Gastrocnemius medialis (tissue), 4 donors: ENCODE results near the gene IRX3.

Experiments used
- POLR2A ChIP-seq, 2 donors: fragments of 450-650 bp; IDR thresholded peaks; one replicate each; pipeline ENCODE4 v1.6.1; 2017; ENCODE audit warnings: antibody characterized with exemption in 2 of 2, mild to moderate bottlenecking in 2 of 2, moderate library complexity in 2 of 2
- TF ChIP-seq, protein P1 (sequence below), 5 experiments: fragments of 450-650 bp in 3 of 5; fragments of 200-600 bp in 2 of 5; sonication (generic) in 2 of 5; IDR thresholded peaks in 4 of 5; conservative IDR thresholded peaks in 1 of 5; 1 replicate in 4 of 5; 2 replicates in 1 of 5; pipeline ENCODE4 v1.5.1; 2016 to 2019; ENCODE audit warnings: antibody characterized with exemption in 5 of 5, mild to moderate bottlenecking in 3 of 5, moderate library complexity in 3 of 5

DNA sequence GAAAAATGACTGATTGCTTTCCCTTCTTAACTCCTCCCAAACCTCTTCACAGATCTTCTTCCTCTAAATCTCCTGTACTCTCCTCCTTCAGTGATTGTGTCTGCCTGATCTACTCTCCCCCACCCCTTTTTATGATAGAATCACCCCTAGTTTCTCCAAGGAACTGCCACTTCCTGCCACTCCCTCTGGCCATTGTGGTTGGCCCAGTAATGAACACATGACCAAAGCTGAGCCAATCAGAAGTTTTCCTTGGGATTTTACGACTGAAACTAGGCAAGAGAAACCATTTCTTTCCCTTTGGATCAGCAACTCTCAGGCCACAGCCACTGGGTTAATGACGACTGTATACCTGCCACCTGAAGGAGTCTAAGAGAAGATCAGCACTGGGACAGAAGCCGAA is 15.9 kb downstream of the IRX3 start:
- TF ChIP-seq, protein P1, sequence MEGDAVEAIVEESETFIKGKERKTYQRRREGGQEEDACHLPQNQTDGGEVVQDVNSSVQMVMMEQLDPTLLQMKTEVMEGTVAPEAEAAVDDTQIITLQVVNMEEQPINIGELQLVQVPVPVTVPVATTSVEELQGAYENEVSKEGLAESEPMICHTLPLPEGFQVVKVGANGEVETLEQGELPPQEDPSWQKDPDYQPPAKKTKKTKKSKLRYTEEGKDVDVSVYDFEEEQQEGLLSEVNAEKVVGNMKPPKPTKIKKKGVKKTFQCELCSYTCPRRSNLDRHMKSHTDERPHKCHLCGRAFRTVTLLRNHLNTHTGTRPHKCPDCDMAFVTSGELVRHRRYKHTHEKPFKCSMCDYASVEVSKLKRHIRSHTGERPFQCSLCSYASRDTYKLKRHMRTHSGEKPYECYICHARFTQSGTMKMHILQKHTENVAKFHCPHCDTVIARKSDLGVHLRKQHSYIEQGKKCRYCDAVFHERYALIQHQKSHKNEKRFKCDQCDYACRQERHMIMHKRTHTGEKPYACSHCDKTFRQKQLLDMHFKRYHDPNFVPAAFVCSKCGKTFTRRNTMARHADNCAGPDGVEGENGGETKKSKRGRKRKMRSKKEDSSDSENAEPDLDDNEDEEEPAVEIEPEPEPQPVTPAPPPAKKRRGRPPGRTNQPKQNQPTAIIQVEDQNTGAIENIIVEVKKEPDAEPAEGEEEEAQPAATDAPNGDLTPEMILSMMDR (IDR thresholded peaks at IDR 0.05 in 4 of 5, conservative IDR thresholded peaks at IDR 0.05 in 1 of 5): no peak
- TF ChIP-seq POLR2A (IDR thresholded peaks at IDR 0.05): no peak
